ENCODE results near the gene MRAS. TPM values are rescaled to one million over a fixed set of nuclear protein-coding genes. Genes with fewer than 3 reads are reported as not detected.

The MRAS gene
- total and polyA plus RNA-seq, 2 of the 8 experiments (the other 6 are each of a cell fraction or from before 2014, with no cell fraction given) = 10.6 to 16.2 TPM

- H3K23me2 ChIP-seq (ENCODE audit: low read depth, low read length) = no peaks in the 10 kb centered on the region
- H3K56ac ChIP-seq (replicated peaks; ENCODE audit: insufficient read length, low read depth, low read length) = no peak overlapping the region
- peaks cover 0 to 3% (median 0%) of the 10 kb centered on the region in 4 experiments; a peak in 3 of 7 replicates for H3K4me1 ChIP-seq (replicated peaks in 1 of 4; ENCODE audit: control insufficient read depth in 3 of 4, insufficient read depth in 4 of 4, low read length in 3 of 4)
- peaks cover 0 to 4% of the 10 kb centered on the region in 2 experiments for H4K20me1 ChIP-seq (replicated peaks in 1 of 2; ENCODE audit: control insufficient read depth in 1 of 2, insufficient read depth in 2 of 2, low read length in 2 of 2)
- no peaks in the 10 kb centered on the region for H3K27me3 ChIP-seq (replicated peaks in 1 of 4; ENCODE audit: control insufficient read depth in 3 of 4, extremely low read depth in 1 of 4, insufficient read depth in 3 of 4, low read length in 3 of 4)
- no peak overlapping the region for H4K5ac ChIP-seq (ENCODE audit: insufficient read length, low read depth, low read length)
- WGBS, 2 experiments (ENCODE audit: extremely low coverage in 1 of 2, insufficient coverage in 1 of 2, insufficient read length in 1 of 2, insufficient replicate concordance in 2 of 2, low coverage in 1 of 2, low lambda C conversion rate in 2 of 2, missing lambda C conversion rate in 1 of 2) = 92% methylated on average over 7 of the region's 7 CpGs; no CpG with 5 or more reads in 1 of the 2 experiments
- no peak overlapping the region for H2BK5ac ChIP-seq (ENCODE audit: low read depth, low read length)
- no peak overlapping the region for H2BK120ac ChIP-seq (replicated peaks; ENCODE audit: low read depth, low read length)
- no peak overlapping the region for H3K4me3 ChIP-seq (ENCODE audit: extremely low read depth in 1 of 4, insufficient read depth in 2 of 4, low read depth in 3 of 4, low read length in 4 of 4)
- H3K9me3 ChIP-seq (ENCODE audit: insufficient read depth in 2 of 2, low read depth in 1 of 2, low read length in 1 of 2) = no peaks in the 10 kb centered on the region
- no peak overlapping the region for H2BK12ac ChIP-seq (ENCODE audit: low read depth, low read length)
- ChIA-PET POLR2A (ENCODE audit: partially characterized antibody) (interaction anchor here (1.0 to 1.7 kb wide), 3 partner anchors 9 to 11 kb away, joined by 3 to 7 read pairs (median 4); no protein-coding TSS in a partner anchor), CTCF (ENCODE audit: partially characterized antibody) (interaction anchor here (0.8 to 1.3 kb wide), 4 partner anchors 8 to 67 kb away, joined by 3 read pairs; no protein-coding TSS in a partner anchor)
- H4K8ac ChIP-seq (ENCODE audit: extremely low read depth, insufficient read depth, low read length) = peak overlapping the region; percentile 53; the same call in 1 of the 2 replicates
- H3K9ac ChIP-seq (replicated peaks in 1 of 4; ENCODE audit: extremely low read depth in 1 of 4, low read depth in 3 of 4, low read length in 3 of 4) = no peak overlapping the region
- H3K23ac ChIP-seq (ENCODE audit: insufficient read length) = no peak overlapping the region
- no peak overlapping the region for H2BK15ac ChIP-seq (ENCODE audit: low read length)
- 0 out of 8 replicates have a peak, but pooled peaks cover 0 to 3% (median 0%) of the 10 kb centered on the region in 4 experiments for H3K36me3 ChIP-seq (ENCODE audit: control insufficient read depth in 2 of 4, insufficient read depth in 4 of 4, low read length in 3 of 4)
- H4K91ac ChIP-seq (replicated peaks; ENCODE audit: insufficient read length, low read length) = no peak overlapping the region
- H2AK5ac ChIP-seq (ENCODE audit: low read depth, low read length) = no peak overlapping the region
- H3K27ac ChIP-seq (ENCODE audit: low read depth, low read length) = no peak overlapping the region
- H2BK20ac ChIP-seq (ENCODE audit: low read length) = no peak overlapping the region
- no peaks in the 10 kb centered on the region for H3K79me2 ChIP-seq (ENCODE audit: control insufficient read depth in 1 of 2, insufficient read depth in 2 of 2, low read length in 2 of 2)
- DNase-seq (ENCODE audit: low read depth in 1 of 2, low spot score in 2 of 2) = no peak
- no peak overlapping the region for H3K18ac ChIP-seq (ENCODE audit: extremely low read depth, low read length)
- H3K14ac ChIP-seq (ENCODE audit: insufficient read length) = no peak overlapping the region
- no peaks in the 10 kb centered on the region; the same call in 1 of the 2 replicates for H3K79me1 ChIP-seq (ENCODE audit: low read depth, low read length)
- H3K4me2 ChIP-seq (ENCODE audit: insufficient read depth in 1 of 2, low read depth in 2 of 2, low read length in 2 of 2) = no peak overlapping the region
- no peak for FAIRE-seq
- no peak overlapping the region for H2AFZ ChIP-seq (ENCODE audit: low read length)
- H3K4ac ChIP-seq (replicated peaks; ENCODE audit: insufficient read length, low read depth, low read length) = no peak overlapping the region
- TF ChIP-seq E2F6 (IDR thresholded peaks at IDR 0.05) (no peak), SUZ12 (IDR thresholded peaks at IDR 0.05; ENCODE audit: low read length) (no peak), KDM5A (IDR thresholded peaks at IDR 0.05; ENCODE audit: low read length) (no peak), BACH1 (IDR thresholded peaks at IDR 0.05; ENCODE audit: low read length) (no peak), POLR2A (IDR thresholded peaks at IDR 0.05; ENCODE audit: control extremely low read depth in 1 of 2, low read depth in 2 of 2, low read length in 2 of 2) (no peak), GABPA (IDR thresholded peaks at IDR 0.05; ENCODE audit: borderline replicate concordance, insufficient read depth, low read length) (no peak), SP1 (IDR thresholded peaks at IDR 0.05; ENCODE audit: low read depth, low read length) (no peak), KDM1A (IDR thresholded peaks at IDR 0.05; ENCODE audit: borderline replicate concordance, low read length) (no peak), HDAC2 (IDR thresholded peaks at IDR 0.05; ENCODE audit: borderline replicate concordance in 1 of 2, low read depth in 2 of 2, low read length in 2 of 2) (no peak), ASH2L (IDR thresholded peaks at IDR 0.05; ENCODE audit: low read length) (no peak), TCF12 (IDR thresholded peaks at IDR 0.05; ENCODE audit: low read depth, low read length) (no peak)
Measured at GRCh38 chr3:138359148-138359918, 11.0 kb downstream of the MRAS start.
